AG09319 (cell line): ENCODE measurements around the gene CRISPLD2.

Experiments used
- DNase-seq: peaks from one replicate; pipeline ENCODE4 v3.0.0-alpha.2; 2010; ENCODE audit warnings: low read depth; ENCODE audit errors: extremely low read depth
- TF ChIP-seq, protein P1 (sequence below): IDR thresholded peaks from 2 replicates; pipeline ENCODE4 v1.5.1; 2011; ENCODE audit warnings: low read depth, mild to moderate bottlenecking, inconsistent platforms, low read length, moderate library complexity

CRISPLD2 gene

DNA sequence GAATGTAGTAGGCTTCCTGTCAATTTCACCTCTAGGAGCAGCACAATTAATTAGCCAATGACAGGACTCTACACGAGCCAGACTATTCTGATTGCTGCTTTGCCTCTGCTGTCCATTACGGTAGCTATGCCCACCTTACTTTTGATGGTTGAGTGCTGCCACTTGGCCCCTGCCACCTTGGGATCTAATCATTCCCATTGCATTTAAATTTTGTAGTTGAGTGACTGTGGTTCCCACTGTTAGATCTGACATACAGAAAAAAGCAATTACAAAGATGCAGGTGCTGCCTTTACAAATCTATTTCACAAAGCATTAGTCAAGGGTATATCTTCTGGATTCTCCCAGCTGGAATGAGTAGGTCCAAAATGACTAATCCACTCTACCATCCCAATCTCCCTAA lies 39.9 kb downstream of the CRISPLD2 start:
- TF ChIP-seq, protein P1, sequence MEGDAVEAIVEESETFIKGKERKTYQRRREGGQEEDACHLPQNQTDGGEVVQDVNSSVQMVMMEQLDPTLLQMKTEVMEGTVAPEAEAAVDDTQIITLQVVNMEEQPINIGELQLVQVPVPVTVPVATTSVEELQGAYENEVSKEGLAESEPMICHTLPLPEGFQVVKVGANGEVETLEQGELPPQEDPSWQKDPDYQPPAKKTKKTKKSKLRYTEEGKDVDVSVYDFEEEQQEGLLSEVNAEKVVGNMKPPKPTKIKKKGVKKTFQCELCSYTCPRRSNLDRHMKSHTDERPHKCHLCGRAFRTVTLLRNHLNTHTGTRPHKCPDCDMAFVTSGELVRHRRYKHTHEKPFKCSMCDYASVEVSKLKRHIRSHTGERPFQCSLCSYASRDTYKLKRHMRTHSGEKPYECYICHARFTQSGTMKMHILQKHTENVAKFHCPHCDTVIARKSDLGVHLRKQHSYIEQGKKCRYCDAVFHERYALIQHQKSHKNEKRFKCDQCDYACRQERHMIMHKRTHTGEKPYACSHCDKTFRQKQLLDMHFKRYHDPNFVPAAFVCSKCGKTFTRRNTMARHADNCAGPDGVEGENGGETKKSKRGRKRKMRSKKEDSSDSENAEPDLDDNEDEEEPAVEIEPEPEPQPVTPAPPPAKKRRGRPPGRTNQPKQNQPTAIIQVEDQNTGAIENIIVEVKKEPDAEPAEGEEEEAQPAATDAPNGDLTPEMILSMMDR: no peak

DNA sequence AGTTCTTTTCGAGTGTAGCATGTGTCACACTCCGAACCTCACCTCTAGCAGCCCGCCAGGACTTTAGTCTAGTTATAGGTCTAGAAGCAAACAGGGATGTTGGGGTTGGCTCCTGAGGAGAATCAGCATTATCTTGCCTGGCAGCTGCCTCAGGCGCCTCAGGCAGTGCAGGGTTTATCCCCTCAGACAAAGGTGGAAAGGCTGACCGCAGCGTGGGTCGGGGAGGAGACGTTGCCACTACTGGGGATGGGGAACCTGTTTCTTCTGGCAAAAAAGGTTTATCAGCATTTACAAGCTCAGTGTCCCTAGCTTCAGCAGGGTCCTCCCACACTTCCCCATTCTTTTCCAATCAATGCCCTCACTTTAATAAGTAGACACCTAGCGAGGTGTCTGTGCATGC lies 40.6 kb downstream of the CRISPLD2 start:
- DNase-seq: no peak
- TF ChIP-seq, protein P1: no peak

More for the DNA sequence above, 39.9 kb downstream of the CRISPLD2 start:
- DNase-seq: no peak

DNA sequence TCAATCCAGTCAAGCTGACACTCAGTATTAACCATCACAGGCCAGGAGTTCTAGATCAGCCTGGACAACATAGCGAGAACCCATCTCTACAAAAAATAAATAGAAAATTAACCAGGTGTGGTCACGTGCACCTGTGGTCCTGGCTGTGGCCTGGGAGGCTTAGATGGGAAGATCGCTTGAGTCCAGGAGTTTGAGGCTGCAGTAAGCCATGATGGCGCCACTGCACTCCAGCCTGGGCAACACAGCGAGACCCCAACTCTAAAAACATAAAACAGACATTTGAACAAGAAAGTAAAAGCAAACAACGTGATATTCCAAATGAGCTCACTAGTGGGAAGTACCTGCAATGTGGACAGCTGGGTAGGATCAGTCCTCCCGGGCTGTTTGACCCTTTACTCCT lies 41.9 kb downstream of the CRISPLD2 start:
- DNase-seq: no peak
- TF ChIP-seq, protein P1: no peak

DNA sequence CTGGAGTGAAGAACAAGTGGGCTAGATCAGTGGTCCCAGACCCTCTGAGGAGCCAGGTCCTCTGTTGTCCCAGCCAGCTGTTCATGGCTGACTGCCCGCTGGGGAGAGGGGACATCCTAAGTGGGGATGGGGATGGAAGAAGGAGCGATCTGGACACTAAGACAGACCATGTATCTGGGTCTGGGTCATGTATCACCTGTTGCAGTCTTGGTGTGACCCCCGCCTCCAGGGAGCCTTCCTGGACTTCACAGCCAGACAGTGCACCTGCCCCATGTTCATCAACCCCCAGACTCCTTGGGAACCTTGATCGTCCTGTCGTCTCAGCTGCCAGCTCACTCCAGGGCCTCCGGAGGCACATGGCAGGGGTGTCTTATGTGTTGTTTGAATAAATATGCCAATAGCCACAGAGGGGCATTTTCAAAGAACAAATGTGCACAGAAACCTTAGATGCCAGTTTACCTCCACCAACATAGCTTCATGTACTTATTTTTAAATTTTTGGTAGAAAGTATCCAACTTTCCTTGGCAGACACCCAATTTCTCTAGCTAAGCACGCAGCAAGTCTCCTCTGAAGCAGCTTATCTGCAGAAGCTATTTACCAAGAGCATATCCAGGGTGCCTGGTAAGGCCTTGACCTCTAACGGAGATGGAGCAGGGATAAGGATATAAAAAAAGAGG lies 43.2 kb downstream of the CRISPLD2 start:
- TF ChIP-seq, protein P1: no peak
- no peak for DNase-seq

DNA sequence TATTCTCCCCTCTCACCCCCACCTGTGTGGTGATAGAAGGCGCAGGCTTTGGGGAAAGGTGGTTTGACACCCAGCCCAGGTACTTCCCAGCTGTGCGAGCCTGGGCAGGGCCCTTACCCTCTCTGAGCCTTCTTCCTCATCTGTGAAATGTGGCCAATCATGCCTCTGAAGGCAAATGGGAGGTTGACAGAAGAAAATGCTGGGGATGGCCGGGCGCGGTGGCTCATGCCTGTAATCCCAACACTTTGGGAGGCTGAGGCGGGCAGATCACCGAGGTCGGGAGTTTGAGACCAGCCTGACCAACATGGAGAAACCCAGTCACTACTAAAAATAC lies 43.7 kb downstream of the CRISPLD2 start:
- DNase-seq: no peak
- TF ChIP-seq, protein P1: no peak

DNA sequence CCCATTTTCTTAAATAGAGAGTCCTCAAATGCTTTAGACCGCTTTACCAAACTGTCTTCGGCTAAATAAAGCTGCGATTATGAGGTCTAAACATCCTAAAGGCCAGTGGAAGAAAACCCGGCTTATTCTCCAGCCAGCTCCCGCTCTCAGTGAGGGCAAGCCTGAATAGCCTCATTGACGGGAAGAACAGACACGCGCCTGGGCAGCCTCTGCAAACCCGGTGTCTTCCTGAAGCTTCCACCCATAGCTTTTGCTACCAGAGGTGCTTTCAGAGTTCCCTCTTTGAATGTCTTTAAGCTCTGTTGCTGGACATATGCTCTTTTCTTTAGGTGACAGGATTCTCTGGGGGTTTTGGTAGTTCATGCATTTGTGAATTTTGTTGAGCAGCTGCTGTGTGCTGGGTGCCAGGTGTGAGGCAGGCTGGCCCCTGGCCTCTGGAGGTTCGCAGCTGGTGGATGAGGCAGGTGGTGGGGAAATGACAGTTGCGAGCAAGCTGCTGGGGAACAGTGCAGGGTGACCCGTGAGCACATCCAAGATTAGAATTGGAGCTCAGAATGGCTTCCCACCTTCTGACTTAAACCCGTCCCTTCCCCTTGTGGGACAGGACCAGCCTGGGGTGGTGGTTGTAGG lies 44.7 kb downstream of the CRISPLD2 start:
- DNase-seq: no peak
- TF ChIP-seq, protein P1: no peak

DNA sequence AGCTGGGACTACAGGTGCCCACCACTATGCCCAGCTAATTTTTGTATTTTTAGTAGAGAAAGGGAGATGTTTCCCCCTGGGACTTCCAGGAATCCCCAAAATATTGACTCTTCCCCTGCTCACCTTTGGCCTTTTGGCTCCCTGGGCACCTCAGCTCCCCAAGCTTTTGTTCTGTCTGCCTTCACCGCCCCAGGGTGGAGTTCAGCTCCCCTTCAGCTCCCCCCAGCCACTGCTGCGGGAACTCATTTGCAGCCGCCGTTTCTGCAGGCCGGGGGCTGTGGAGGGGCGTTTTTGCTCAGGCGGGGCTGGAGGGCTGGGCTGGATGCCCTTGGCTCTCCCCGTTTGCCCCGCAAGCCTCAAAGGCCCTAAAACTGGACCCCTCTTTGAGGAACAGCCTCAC lies 47.9 kb downstream of the CRISPLD2 start:
- DNase-seq: no peak
- TF ChIP-seq, protein P1: no peak
